Measurements from ENCODE around the gene SLC10A3.

The SLC10A3 gene

GRCh38 chrX:154465601-154466000 is 24.8 kb downstream of the SLC10A3 start:
- no peak for DNase-seq (ENCODE audit: low read depth, low spot score)

DNA sequence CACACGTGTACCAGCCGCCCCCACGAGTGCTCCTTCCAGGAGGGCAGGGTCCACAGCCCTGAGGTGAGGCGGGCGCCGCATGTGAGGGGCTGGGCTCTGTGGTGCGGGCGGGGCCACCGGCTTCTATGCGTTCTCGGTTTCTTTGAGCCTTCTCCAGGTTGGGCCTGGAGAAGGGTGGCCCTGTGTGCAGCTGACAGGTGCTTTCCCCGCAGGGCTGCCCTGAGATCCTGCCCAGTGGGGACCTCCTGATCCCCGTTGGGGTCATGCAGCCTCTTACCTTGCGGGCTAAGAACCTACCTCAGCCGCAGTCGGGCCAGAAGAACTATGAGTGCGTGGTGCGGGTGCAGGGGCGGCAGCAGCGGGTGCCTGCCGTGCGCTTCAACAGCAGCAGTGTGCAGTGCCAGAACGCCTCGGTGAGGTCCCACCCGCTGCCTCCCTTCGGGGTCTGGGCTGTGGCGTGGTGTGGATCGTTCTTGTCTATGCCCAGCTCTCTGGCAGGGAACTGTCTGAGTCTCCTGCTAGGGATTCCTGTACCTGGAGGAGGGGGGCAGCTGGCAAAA is 25.5 kb downstream of the SLC10A3 start:
- no peak for DNase-seq (ENCODE audit: low read depth, low spot score)

GRCh38 chrX:154463611-154464220 is 26.7 kb downstream of the SLC10A3 start:
- no peak for DNase-seq (ENCODE audit: low read depth, low spot score)

DNA sequence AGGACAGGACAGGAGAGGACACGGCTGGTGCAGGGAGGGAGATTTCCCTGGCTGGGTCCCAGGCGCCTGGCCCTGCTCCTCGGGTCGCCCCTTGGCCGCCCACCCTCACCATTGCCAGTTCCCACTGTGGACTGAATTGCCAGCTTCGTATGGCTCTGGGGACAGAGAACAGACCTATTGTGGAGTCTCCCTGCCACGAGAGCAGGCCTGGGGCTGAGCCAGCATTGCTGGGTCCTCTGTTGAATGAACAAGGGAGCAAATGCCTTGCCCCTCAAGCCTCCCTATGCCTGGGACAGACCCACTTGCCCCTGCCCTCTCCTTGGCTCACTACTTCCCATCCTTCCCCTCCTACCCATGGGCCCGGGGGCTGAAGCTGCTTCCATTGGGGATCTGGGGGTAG is 28.0 kb downstream of the SLC10A3 start:
- DNase-seq (ENCODE audit: low read depth, low spot score): no peak

DNA sequence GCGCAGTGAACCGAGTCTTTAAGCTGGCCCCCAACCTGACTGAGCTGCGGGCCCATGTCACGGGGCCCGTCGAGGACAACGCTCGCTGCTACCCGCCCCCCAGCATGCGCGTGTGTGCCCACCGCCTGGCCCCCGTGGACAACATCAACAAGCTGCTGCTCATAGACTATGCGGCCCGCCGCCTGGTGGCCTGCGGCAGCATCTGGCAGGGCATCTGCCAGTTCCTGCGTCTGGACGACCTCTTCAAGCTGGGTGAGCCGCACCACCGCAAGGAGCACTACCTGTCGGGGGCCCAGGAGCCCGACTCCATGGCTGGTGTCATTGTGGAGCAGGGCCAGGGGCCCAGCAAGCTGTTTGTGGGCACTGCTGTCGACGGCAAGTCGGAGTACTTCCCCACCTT is 30.1 kb downstream of the SLC10A3 start:
- DNase-seq (ENCODE audit: low read depth, low spot score): no peak

DNA sequence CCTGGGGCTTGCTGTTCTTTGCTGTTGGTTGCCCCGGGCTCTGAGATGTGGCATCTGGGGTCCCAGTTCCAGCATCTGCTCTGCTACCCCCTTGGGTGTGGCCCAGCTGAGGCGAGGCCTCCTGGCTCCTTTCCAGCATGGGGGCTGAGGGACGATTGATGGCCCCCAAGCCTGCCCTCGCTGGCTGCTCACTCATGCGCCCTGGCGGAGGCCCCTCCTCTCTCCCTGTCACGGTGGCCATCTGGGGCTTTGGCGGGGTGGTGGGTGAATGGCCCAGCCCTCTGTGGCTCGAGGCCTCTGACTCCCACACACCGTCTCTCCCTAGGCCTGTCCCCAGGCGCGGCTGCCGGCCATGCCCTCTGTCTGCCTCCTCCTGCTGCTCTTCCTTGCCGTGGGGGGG is 30.6 kb downstream of the SLC10A3 start:
- no peak for DNase-seq (ENCODE audit: low read depth, low spot score)

GRCh38 chrX:154458954-154459778 is 31.3 kb downstream of the SLC10A3 start:
- no peak for DNase-seq (ENCODE audit: low read depth, low spot score)

DNA sequence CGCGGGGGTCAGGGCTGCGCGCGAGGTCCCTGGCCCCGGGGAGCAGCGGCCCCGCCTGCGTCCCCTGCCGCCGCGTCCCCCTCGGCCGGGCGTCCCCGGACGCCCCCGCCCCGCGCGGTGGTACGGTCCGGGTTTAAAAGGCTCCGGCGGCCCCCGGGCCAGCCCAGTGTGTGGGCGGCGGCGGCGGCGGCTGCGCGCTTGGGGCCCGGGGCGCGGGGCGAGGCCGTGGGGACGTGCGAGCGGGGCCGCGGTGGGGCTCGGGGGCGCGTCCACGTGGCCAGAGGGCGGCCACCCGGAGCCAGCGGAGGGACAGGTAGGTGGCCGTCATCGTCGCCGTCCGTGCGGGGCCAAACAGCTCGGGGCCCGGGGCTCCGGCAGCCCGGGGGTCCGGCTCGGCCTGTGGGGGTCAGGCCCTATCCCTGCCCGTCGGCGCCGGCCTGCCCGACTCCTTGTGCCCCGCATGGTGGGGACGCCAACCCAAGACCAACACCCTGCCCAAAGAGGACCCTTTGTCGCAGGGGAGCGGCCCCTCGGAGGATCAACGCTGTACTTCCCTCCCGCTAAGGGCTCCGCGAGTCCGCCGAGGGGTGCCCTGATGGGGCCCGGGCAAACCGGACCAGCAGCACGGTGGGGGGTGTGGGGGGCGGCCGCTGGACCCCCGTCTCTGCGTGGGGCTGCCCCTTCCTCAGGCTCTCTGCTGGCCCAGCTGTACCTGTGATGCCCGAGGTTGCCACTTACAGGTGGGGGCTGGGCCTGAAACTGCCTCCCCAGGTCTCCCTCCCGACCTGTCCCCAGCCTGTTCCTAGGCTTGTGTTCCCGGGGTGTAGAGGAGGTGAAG is 32.1 kb downstream of the SLC10A3 start, which contains the start of gene PLXNA3:
Gene PLXNA3, plus strand, starts transcription at position 166 of the 838 bp plus-strand sequence. CDS start 1,903 bp downstream, outside the sequence.
- no peak for DNase-seq (ENCODE audit: low read depth, low spot score)

- DNase-seq (ENCODE audit: low read depth, low spot score): no peak
These were observed 32.8 kb downstream of the SLC10A3 start for GRCh38 chrX:154457491-154458115.

GRCh38 chrX:154452823-154453222 is 37.6 kb downstream of the SLC10A3 start:
- DNase-seq (ENCODE audit: low read depth, low spot score): no peak

- DNase-seq (ENCODE audit: low read depth, low spot score): no peak
These were observed 40.1 kb downstream of the SLC10A3 start for GRCh38 chrX:154450312-154450711.

GRCh38 chrX:154449618-154450017 is 40.8 kb downstream of the SLC10A3 start:
- no peak for DNase-seq (ENCODE audit: low read depth, low spot score)

GRCh38 chrX:154448484-154448883 is 41.9 kb downstream of the SLC10A3 start:
- no peak for DNase-seq (ENCODE audit: low read depth, low spot score)

- no peak for DNase-seq (ENCODE audit: low read depth, low spot score)
These were observed 44.0 kb downstream of the SLC10A3 start for GRCh38 chrX:154446430-154446829.

GRCh38 chrX:154445776-154446175 is 44.7 kb downstream of the SLC10A3 start:
- no peak for DNase-seq (ENCODE audit: low read depth, low spot score)

GRCh38 chrX:154444755-154445246 is 45.6 kb downstream of the SLC10A3 start:
- DNase-seq (ENCODE audit: low read depth, low spot score): no peak

DNA sequence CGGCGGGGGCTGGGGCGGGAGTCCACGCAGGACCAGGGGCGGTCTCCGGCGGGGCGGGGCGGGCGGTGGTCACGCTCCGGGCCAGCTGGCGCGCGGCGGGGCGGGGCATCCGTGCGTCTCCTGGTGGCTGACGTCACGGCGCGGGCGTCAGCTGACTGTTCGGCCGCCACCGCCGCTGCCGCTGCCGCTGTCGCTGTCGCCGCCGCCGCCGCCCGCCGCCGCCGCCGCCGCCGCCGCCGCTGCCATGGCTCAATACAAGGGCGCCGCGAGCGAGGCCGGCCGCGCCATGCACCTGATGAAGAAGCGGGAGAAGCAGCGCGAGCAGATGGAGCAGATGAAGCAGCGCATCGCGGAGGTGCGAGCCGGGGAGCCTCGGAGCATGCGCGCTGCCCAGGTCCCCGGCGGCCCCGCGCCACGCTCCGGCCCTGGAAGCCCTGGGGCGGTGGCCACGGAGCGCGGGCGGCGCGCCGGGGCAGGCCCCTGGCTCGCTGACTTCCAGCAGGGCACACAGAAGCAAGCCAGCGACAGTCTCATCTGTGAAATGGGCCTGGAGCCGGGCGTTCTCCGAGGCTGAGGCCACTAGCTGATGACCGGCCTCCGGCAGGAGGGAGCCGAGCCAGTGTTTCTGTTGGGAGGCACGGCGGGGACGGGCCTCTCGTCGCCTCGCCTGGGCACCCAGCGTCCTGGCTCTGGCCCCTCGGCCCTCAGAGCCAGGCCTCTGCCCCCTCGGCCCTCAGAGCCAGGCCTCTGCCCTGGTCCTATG is 46.3 kb downstream of the SLC10A3 start, which contains the start of gene FAM50A:
Gene FAM50A, plus strand, starts transcription at position 150 of the 763 bp plus-strand sequence. Its CDS starts 95 bp downstream, at position 245.
- no peak for DNase-seq (ENCODE audit: low read depth, low spot score)

GRCh38 chrX:154443479-154443910 is 46.9 kb downstream of the SLC10A3 start:
- DNase-seq (ENCODE audit: low read depth, low spot score): no peak

DNA sequence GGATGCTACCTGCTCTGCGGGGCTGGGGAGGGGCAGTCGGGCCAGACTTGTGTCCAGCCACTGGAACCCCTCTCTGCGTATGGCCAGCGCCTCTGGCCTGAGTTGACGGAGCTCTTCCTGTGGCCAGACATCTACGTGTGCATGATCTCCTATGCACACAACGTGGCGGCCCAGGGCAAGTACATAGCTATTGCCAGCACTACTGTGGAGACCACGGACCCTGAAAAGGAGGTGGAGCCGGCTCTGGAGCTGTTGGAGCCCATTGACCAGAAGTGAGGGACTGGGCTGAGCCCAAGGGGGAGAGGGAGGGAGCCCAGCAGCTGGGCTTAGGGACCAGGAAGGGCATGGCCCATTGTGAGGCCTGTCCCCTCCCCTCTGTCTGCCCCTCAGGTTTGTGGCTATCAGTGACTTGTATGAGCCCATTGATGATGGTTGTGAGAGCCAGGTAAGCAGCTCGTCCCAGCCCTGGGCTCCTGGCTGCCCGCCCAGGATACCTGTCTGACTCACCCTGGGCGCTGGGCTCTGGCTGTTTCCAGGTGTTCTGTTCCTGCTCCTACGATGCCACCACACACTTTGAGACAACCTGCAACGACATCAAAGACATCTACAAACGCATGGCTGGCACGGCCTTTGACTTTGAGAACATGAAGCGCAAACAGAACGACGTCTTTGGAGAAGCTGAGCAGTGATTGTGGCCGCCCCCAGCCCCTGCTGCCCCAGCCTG is 48.3 kb downstream of the SLC10A3 start:
- no peak for DNase-seq (ENCODE audit: low read depth, low spot score)

- no peak for DNase-seq (ENCODE audit: low read depth, low spot score)
These were observed 48.9 kb downstream of the SLC10A3 start for GRCh38 chrX:154441564-154441963.

Data from brain pericyte (primary cell).